HG03103 (cell line): Measurements from ENCODE around the gene LAGE3.

Source experiments
- ATAC-seq: cut with Tn5 transposase; IDR thresholded peaks from one replicate; pipeline ENCODE4 v1.9.1; 2021; ENCODE audit warnings: low read depth; ENCODE audit not compliant: unreplicated experiment

LAGE3 gene, protein sequence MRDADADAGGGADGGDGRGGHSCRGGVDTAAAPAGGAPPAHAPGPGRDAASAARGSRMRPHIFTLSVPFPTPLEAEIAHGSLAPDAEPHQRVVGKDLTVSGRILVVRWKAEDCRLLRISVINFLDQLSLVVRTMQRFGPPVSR

GRCh38 chrX:154478728-154479622 is at the start of gene LAGE3:
Gene LAGE3, minus strand, starts transcription at chrX:154479281. Its CDS starts 366 bp downstream, at chrX:154478915.
- ATAC-seq, result peak; percentile 91

- ATAC-seq, result no peak
Measured at GRCh38 chrX:154526901-154527675, 48.0 kb upstream of the LAGE3 start.

- ATAC-seq, result no peak
Measured at GRCh38 chrX:154525606-154526490, 46.8 kb upstream of the LAGE3 start.

GRCh38 chrX:154519389-154519788 is 40.3 kb upstream of the LAGE3 start:
- no peak for ATAC-seq

DNA sequence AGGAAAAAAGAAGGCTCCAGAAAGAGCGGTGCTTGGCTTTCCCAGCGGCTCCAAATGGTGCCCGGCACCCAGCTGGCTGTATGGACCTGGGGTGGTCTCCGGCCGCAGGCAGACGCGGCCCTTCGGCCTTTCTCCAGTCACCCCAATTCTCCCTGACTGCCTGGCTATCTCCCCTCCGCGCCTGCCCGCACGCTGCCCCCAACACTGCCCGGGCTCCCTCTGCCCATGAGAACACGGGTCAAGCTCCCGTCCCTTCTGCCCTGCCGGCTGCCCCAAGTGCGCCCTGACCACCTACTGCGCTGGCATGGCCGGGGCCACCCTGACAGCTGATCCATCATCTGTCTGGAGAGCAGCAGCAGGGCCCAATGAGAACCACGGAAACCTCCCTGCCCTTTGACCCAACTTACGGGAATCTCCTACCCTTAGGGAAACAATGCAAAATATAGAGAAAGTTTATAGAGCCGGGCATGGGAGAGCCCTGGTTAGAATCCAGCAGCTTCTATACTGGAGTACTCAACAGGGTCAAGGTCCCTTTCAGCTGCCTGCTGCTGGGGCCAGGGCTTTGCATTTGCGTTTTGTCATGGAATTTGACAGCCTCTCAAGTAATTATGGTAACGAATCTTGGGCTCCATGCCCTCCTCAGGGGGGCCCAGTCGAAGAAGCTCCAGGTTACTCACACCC is 38.2 kb upstream of the LAGE3 start:
- ATAC-seq, result no peak

DNA sequence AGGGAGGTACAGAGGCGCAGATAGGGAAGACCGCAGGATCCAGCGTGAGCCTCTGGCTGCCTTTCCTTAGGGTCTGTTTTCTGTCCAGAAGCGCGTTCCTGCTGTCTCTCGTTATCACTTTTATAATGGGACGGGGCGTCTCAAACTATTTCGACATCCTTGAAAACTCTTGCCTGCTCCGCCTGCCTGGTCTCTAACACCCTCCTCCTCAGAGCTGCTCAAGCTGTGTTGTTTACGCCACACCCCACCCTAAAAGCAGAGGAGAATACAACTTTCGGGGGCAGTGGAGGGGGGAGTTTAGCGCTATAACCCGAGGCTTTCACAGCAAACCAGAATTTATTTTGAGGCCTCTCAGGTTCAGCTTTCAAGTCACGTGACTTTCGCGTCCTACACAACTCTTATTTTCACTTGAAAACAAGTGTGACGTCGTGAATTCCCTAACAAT is 37.6 kb upstream of the LAGE3 start:
- no peak for ATAC-seq

DNA sequence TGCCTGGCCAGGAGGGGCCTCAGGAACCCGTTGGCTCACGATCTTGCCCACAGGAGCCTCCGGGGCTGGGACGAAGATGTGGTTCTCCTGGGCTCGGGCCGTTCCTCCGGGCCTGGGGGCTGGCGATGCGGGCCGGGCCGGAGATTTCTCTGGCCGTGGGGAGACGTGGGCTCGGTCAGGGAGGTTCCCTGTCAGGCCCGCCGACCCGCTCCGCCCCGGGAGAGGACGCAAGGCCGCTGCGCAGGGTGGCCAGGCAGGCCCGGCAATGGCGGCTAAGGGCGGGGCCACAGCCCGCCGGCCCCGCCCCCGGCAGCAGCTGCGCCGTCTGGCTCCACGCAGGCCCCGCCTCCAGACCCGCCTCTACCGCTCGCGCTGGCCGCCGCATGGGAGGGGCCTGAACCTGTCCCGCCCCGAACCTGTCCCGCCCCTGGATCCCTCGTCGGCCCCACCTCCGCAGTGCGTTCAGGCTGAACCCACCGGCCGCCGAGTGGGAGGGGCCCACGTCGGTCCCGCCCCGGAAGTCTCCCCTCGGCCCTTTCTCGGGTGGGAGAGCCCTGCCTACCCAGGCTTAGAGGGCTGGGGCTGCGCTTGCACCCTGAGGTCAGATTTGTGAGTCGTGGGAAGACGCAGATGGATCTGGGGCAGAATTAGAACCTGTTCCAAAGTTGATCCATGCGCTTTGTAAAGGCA is 37.0 kb upstream of the LAGE3 start, which contains the start of gene FAM3A:
Gene FAM3A, minus strand, starts transcription at position 267 of the 690 bp plus-strand sequence. CDS start 460 bp downstream, outside the sequence.
- peak; percentile 95 for ATAC-seq

GRCh38 chrX:154515090-154515965 is 36.2 kb upstream of the LAGE3 start:
- ATAC-seq, result no peak

DNA sequence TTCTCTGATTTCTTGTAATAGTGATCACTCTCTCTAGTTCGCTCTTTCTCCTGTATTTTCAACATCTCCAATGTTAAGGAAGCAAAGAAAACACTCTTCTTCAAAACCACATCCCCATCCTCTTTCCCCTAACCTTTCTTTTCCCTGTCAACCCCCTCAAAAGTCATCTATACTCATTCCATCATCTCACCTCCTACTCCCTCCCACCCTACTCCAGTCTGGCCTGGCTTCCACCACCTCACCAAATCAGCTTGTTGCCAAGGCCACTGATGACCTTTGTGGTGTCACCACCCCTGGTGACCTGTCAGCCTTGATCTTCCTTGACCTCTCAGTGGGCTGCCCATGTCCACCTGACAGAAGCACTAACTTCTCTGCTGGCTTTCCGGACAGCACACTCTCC is 34.6 kb upstream of the LAGE3 start:
- no peak for ATAC-seq

- ATAC-seq, result no peak
Measured at GRCh38 chrX:154512879-154513553, 33.9 kb upstream of the LAGE3 start.

DNA sequence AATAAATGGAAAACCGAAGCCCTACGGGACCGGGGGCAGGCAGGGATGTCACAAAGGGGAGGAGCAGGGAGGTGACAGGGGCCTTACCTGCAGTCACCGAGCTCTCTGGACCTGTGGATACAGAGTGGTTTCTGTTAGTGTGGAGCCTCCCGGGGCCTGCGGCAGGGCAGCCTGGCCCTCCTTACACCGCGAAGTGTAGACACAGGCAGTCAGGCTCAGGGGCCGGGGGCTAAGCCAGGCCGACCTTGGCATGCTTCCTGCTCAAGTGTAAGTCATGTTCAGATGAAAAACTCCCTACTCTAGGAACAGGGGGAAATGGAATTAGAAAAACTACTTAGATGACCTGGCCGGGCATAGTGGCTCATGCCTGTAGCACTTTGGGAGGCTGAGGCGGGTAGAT is 32.7 kb upstream of the LAGE3 start:
- ATAC-seq, result no peak

GRCh38 chrX:154509455-154509854 is 30.4 kb upstream of the LAGE3 start:
- ATAC-seq, result no peak

DNA sequence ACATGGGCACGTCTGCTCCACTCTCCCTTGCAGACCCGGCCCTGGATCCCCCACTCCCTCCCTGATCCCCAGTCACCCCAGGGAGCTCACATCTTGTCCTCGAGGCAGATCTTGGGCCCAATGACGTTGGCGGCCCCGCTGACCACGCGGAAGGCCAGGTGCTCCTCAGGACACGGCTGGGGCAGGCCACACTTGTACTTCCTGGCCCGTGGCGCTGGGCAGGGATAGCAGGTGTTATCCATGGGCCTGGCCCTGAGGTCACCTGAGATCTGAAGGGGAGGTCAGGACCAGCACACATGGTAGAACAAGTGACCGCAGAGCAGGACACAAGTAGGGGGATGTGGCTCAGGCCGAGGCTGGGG is 29.3 kb upstream of the LAGE3 start:
- no peak for ATAC-seq

DNA sequence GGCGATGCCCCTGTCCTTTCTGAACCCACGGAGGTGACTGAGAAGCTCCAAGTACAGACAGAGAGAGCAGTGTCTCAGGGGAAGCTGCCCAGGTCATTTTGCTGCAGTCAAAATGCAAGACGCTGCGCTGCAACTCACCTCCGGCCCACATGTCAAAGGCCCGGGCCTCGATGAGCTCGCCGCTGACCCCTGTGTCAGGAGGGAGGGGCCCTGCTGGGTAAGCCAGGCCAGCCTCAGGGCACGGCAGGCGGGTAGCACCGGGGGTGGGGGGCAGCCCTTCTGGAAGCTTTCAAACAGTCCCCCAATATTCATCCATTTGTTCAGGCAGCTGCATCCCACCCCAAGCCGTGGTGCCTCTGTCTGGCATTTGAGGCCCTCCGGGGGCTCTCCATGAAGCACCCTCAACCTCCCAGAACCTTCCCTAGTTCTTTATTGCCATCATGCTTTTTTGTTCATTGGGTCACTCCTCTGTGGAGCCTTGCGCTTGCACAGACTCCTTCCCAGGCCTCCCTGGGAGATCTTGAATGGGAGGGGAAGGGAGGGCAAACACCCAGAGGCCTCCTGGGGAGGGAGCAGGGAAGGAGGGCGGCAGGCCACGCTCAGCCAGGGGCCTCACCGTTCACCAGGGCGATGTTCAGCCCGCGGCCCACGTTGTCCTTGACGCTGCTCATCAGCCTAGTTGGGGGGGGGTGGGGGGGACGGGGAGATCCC is 28.7 kb upstream of the LAGE3 start:
- ATAC-seq, result no peak

GRCh38 chrX:154506483-154507332 is 27.6 kb upstream of the LAGE3 start:
- ATAC-seq, result no peak

GRCh38 chrX:154505734-154506133 is 26.7 kb upstream of the LAGE3 start:
- no peak for ATAC-seq
